NB4 (cell line): ENCODE data around the gene LASP1NB.
A peak's percentile ranks its signal among the peaks of the same experiment; 100 is the strongest.

Experiments used
- CTCF ChIP-seq: IDR thresholded peaks from one replicate; pipeline ENCODE4 v1.5.1; 2012; ENCODE audit warnings: low read depth, low read length
- MYC ChIP-seq: IDR thresholded peaks from 2 replicates; pipeline ENCODE4 v1.6.1; 2011; ENCODE audit warnings: low read depth, low read length
- POLR2A ChIP-seq: IDR thresholded peaks from 2 replicates; pipeline ENCODE4 v1.6.1; 2011; ENCODE audit warnings: mild to moderate bottlenecking; ENCODE audit not compliant: insufficient read length; ENCODE audit errors: extremely low read depth

DNA sequence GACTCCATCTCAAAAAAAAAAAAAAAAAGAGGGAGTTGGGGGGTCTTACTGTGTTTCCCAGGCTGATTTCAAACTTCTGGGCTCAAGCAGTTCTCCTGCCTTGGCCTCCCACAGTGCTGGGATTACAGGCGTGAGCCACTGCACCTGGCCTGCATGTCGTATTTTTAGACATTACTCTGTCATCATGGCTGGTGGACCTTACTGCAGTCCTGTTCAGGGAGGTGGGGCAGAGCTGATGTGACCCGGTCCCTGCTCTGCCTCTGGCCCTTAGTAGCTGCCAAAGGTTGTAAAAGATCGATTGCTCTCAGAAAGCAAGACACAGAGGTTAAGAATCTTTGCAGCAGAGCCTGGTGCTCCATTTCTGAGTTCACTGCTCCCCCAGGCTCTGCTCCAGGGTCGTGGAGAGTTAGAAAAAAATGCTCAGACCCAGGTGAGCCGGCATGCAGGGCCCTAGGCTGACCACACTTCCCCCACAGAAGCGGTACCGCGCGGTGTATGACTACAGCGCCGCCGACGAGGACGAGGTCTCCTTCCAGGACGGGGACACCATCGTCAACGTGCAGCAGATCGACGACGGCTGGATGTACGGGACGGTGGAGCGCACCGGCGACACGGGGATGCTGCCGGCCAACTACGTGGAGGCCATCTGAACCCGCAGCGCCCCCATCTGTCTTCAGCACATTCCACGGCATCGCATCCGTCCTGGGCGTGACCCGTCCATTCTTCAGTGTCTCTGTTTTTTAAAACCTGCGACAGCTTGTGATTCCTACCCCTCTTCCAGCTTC, 7.1 kb upstream of the LASP1NB start:
- TF ChIP-seq CTCF (peak; percentile 2), POLR2A (no peak), MYC (no peak)
